GM12873 (cell line): ENCODE results near the gene POMP.

Experiments used
- CTCF ChIP-seq: IDR thresholded peaks from 2 replicates; pipeline ENCODE4 v1.5.1; 2012; ENCODE audit warnings: low read depth, mild to moderate bottlenecking, moderate library complexity, low read length, control low read depth; ENCODE audit not compliant: insufficient read depth; ENCODE audit errors: missing control alignments

The POMP gene

GRCh38 chr13:28718543-28719226 lies 59.8 kb downstream of the POMP start, which contains the start of gene SLC46A3:
SLC46A3 (minus strand) TSS chr13:28718970; CDS start chr13:28717998, 972 bp downstream.
- peak; percentile 8 for TF ChIP-seq CTCF

- TF ChIP-seq CTCF, result no peak
Observed at GRCh38 chr13:28719227-28720055, 60.5 kb downstream of the POMP start.

GRCh38 chr13:28723806-28724205 lies 64.9 kb downstream of the POMP start:
- TF ChIP-seq CTCF, result no peak

GRCh38 chr13:28725046-28725610 lies 66.2 kb downstream of the POMP start:
- no peak for TF ChIP-seq CTCF
